ENCODE results near the gene LRRC3.

Gene LRRC3

GRCh38 chr21:44443891-44444285 is 11.4 kb upstream of the LRRC3 start:
- Histone ChIP-seq H3K4me1 (no peaks in the 10 kb centered on the region), H3K36me3 (no peaks in the 10 kb centered on the region), H3K9me3 (no peaks in the 10 kb centered on the region), H3K27me3 (peaks cover 12% of the 10 kb centered on the region), H3K4me3 (ENCODE audit: low read depth, low read length) (no peak overlapping the region)
- TF ChIP-seq, protein P1, sequence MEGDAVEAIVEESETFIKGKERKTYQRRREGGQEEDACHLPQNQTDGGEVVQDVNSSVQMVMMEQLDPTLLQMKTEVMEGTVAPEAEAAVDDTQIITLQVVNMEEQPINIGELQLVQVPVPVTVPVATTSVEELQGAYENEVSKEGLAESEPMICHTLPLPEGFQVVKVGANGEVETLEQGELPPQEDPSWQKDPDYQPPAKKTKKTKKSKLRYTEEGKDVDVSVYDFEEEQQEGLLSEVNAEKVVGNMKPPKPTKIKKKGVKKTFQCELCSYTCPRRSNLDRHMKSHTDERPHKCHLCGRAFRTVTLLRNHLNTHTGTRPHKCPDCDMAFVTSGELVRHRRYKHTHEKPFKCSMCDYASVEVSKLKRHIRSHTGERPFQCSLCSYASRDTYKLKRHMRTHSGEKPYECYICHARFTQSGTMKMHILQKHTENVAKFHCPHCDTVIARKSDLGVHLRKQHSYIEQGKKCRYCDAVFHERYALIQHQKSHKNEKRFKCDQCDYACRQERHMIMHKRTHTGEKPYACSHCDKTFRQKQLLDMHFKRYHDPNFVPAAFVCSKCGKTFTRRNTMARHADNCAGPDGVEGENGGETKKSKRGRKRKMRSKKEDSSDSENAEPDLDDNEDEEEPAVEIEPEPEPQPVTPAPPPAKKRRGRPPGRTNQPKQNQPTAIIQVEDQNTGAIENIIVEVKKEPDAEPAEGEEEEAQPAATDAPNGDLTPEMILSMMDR (IDR thresholded peaks at IDR 0.05; ENCODE audit: low read depth, low read length) = no peak
- no peak for DNase-seq

- Histone ChIP-seq H3K9me3 (no peaks in the 10 kb centered on the region), H3K4me1 (no peaks in the 10 kb centered on the region), H3K27me3 (peaks cover 17% of the 10 kb centered on the region), H3K36me3 (no peaks in the 10 kb centered on the region), H3K4me3 (ENCODE audit: low read depth, low read length) (no peak overlapping the region)
- TF ChIP-seq, protein P1 (IDR thresholded peaks at IDR 0.05; ENCODE audit: low read depth, low read length) = peak; percentile 31
- peak; percentile 21 for DNase-seq
These were observed 10.9 kb upstream of the LRRC3 start for GRCh38 chr21:44444286-44444931.

- TF ChIP-seq, protein P1 (IDR thresholded peaks at IDR 0.05; ENCODE audit: low read depth, low read length) = no peak
- Histone ChIP-seq H3K4me3 (ENCODE audit: low read depth, low read length) (no peak overlapping the region), H3K36me3 (no peaks in the 10 kb centered on the region), H3K27me3 (peaks cover 17% of the 10 kb centered on the region), H3K4me1 (no peaks in the 10 kb centered on the region; the same call in 1 of the 2 replicates), H3K9me3 (no peaks in the 10 kb centered on the region)
- DNase-seq = no peak
These were observed 10.0 kb upstream of the LRRC3 start for GRCh38 chr21:44445145-44445812.

GRCh38 chr21:44448651-44449131 is 6.6 kb upstream of the LRRC3 start:
- DNase-seq = peak; percentile 11
- H3K36me3 ChIP-seq = no peaks in the 10 kb centered on the region
- TF ChIP-seq, protein P1 (IDR thresholded peaks at IDR 0.05; ENCODE audit: low read depth, low read length) = no peak
- no peaks in the 10 kb centered on the region for H3K9me3 ChIP-seq
- H3K4me1 ChIP-seq = no peaks in the 10 kb centered on the region; the same call in 1 of the 2 replicates
- H3K4me3 ChIP-seq (ENCODE audit: low read depth, low read length) = no peak overlapping the region
- peaks cover 25% of the 10 kb centered on the region for H3K27me3 ChIP-seq

GRCh38 chr21:44449473-44450363 is 5.6 kb upstream of the LRRC3 start:
- peak; percentile 77 for DNase-seq
- no peaks in the 10 kb centered on the region for H3K36me3 ChIP-seq
- peaks cover 25% of the 10 kb centered on the region for H3K27me3 ChIP-seq
- H3K4me3 ChIP-seq (ENCODE audit: low read depth, low read length) = no peak overlapping the region
- TF ChIP-seq, protein P1 (IDR thresholded peaks at IDR 0.05; ENCODE audit: low read depth, low read length) = no peak
- H3K4me1 ChIP-seq = no peaks in the 10 kb centered on the region; the same call in 1 of the 2 replicates
- H3K9me3 ChIP-seq = peaks cover 4% of the 10 kb centered on the region; the same call in 1 of the 2 replicates

Measured in BE2C (cell line).